Measurements from ENCODE around the gene HDDC3. TPM values are rescaled to one million over a fixed set of nuclear protein-coding genes. Genes with fewer than 3 reads are reported as not detected.
"Not testable (repeated sequence)": the region's sequence is repeated elsewhere in the genome, so short reads cannot be mapped to it uniquely, and the experiment has no call there.

Gene HDDC3
- total RNA-seq, 1 donor from 2014 or later: 38.8 TPM

- DNase-seq (ENCODE audit: low spot score): peak; percentile 93
- Mint-ChIP-seq H3K4me1 (ENCODE audit: low read depth) (peaks cover 54% of the 10 kb centered on the region), H3K4me3 (peak within 1 kb of the TSS; percentile 90), H3K36me3 (ENCODE audit: low read depth) (peaks cover 14% of the 10 kb centered on the region), H3K27ac (peak within 1 kb of the TSS; percentile 95), H3K27me3 (ENCODE audit: insufficient read depth) (no peaks in the 10 kb centered on the region), H3K9me3 (no peaks in the 10 kb centered on the region)
- intact Hi-C loops (cut with micrococcal nuclease): loop anchor here (1.0 to 10.0 kb wide), 13 partner anchors 19 to 1950 kb away; partner anchors contain the start of genes AP3S2, BLM, CIB1 and IDH2
Measured at GRCh38 chr15:90934949-90935751, 2.8 kb upstream of the HDDC3 start, which contains the start of gene UNC45A. Gene UNC45A, plus strand, starts transcription at chr15:90935285. Its CDS starts 40 bp downstream, at chr15:90935325.

GRCh38 chr15:90934256-90934948, 2.1 kb upstream of the HDDC3 start:
- intact Hi-C loops (cut with micrococcal nuclease): loop anchor here (1.0 to 10.0 kb wide), 11 partner anchors 31 to 1950 kb away; partner anchors contain the start of genes AP3S2, CIB1, IDH2 and MAN2A2
- peak overlapping the region; percentile 95 for H3K27ac Mint-ChIP-seq
- DNase-seq (ENCODE audit: low spot score): peak; percentile 84
- peaks cover 10% of the 10 kb centered on the region for H3K36me3 Mint-ChIP-seq (ENCODE audit: low read depth)
- peak overlapping the region; percentile 90 for H3K4me3 Mint-ChIP-seq
- peaks cover 61% of the 10 kb centered on the region for H3K4me1 Mint-ChIP-seq (ENCODE audit: low read depth)
- H3K27me3 Mint-ChIP-seq (ENCODE audit: insufficient read depth): no peaks in the 10 kb centered on the region
- no peaks in the 10 kb centered on the region for H3K9me3 Mint-ChIP-seq

- no peaks in the 10 kb centered on the region for H3K9me3 Mint-ChIP-seq
- H3K27ac Mint-ChIP-seq: peak overlapping the region; percentile 70
- intact Hi-C loops (cut with micrococcal nuclease): loop anchor here (5.0 to 10.0 kb wide), 6 partner anchors 46 to 1952 kb away; partner anchors contain the start of genes AP3S2, IDH2 and NGRN
- H3K36me3 Mint-ChIP-seq (ENCODE audit: low read depth): peaks cover 9% of the 10 kb centered on the region
- peak overlapping the region; percentile 99 for H3K4me3 Mint-ChIP-seq
- DNase-seq (ENCODE audit: low spot score): no peak
- H3K27me3 Mint-ChIP-seq (ENCODE audit: insufficient read depth): no peaks in the 10 kb centered on the region
- peaks cover 68% of the 10 kb centered on the region for H3K4me1 Mint-ChIP-seq (ENCODE audit: low read depth)
Measured at GRCh38 chr15:90933301-90933700, 952 bp upstream of the HDDC3 start.

GRCh38 chr15:90932660-90932991, 277 bp upstream of the HDDC3 start:
- Mint-ChIP-seq H3K9me3 (no peaks in the 10 kb centered on the region), H3K36me3 (ENCODE audit: low read depth) (peaks cover 7% of the 10 kb centered on the region), H3K27me3 (ENCODE audit: insufficient read depth) (no peaks in the 10 kb centered on the region), H3K4me1 (ENCODE audit: low read depth) (peaks cover 69% of the 10 kb centered on the region), H3K4me3 (peak overlapping the region; percentile 99), H3K27ac (peak overlapping the region; percentile 99)
- no peak for DNase-seq (ENCODE audit: low spot score)
- intact Hi-C loops (cut with micrococcal nuclease): loop anchor here (5.0 to 10.0 kb wide), 6 partner anchors 45 to 1952 kb away; partner anchors contain the start of genes AP3S2, IDH2 and NGRN

GRCh38 chr15:90931575-90931827, 848 bp downstream of the HDDC3 start:
- no peak for DNase-seq (ENCODE audit: low spot score)
- H3K27me3 Mint-ChIP-seq (ENCODE audit: insufficient read depth): no peaks in the 10 kb centered on the region
- intact Hi-C loops (cut with micrococcal nuclease): loop anchor here (1.0 to 10.0 kb wide), 8 partner anchors 8 to 1953 kb away; partner anchors contain the start of genes AP3S2, IDH2 and NGRN
- H3K9me3 Mint-ChIP-seq: no peaks in the 10 kb centered on the region
- peaks cover 64% of the 10 kb centered on the region for H3K4me1 Mint-ChIP-seq (ENCODE audit: low read depth)
- H3K27ac Mint-ChIP-seq: peak overlapping the region; percentile 99
- H3K36me3 Mint-ChIP-seq (ENCODE audit: low read depth): peaks cover 4% of the 10 kb centered on the region
- peak overlapping the region; percentile 99 for H3K4me3 Mint-ChIP-seq

GRCh38 chr15:90930861-90931574, 1.3 kb downstream of the HDDC3 start:
- Mint-ChIP-seq H3K4me1 (ENCODE audit: low read depth) (peaks cover 59% of the 10 kb centered on the region), H3K27me3 (ENCODE audit: insufficient read depth) (no peaks in the 10 kb centered on the region), H3K27ac (peak overlapping the region; percentile 99), H3K9me3 (no peaks in the 10 kb centered on the region), H3K4me3 (peak overlapping the region; percentile 99), H3K36me3 (ENCODE audit: low read depth) (no peaks in the 10 kb centered on the region)
- intact Hi-C loops (cut with micrococcal nuclease): loop anchor here (1.0 to 10.0 kb wide), 10 partner anchors 8 to 1954 kb away; partner anchors contain the start of genes AP3S2, BLM, IDH2 and MAN2A2
- DNase-seq (ENCODE audit: low spot score): no peak

- Mint-ChIP-seq H3K9me3 (no peaks in the 10 kb centered on the region), H3K27me3 (ENCODE audit: insufficient read depth) (no peaks in the 10 kb centered on the region), H3K4me1 (ENCODE audit: low read depth) (peaks cover 64% of the 10 kb centered on the region), H3K36me3 (ENCODE audit: low read depth) (peaks cover 6% of the 10 kb centered on the region), H3K4me3 (peak overlapping the region; percentile 99), H3K27ac (peak overlapping the region; percentile 99)
- intact Hi-C loops (cut with micrococcal nuclease): loop anchor here (1.0 to 10.0 kb wide), 9 partner anchors 26 to 1955 kb away; partner anchors contain the start of genes AP3S2, BLM, IDH2 and MAN2A2
- DNase-seq (ENCODE audit: low spot score): no peak
Measured at GRCh38 chr15:90929246-90930019, 2.9 kb downstream of the HDDC3 start.

GRCh38 chr15:90928106-90928505, 4.2 kb downstream of the HDDC3 start:
- intact Hi-C loops (cut with micrococcal nuclease); H3K9me3 Mint-ChIP-seq; H3K27me3 Mint-ChIP-seq (ENCODE audit: insufficient read depth); DNase-seq (ENCODE audit: low spot score): not testable (repeated sequence)
- Mint-ChIP-seq H3K27ac (peak overlapping the region; percentile 67), H3K4me3 (peak overlapping the region; percentile 65), H3K4me1 (ENCODE audit: low read depth) (peaks cover 64% of the 10 kb centered on the region), H3K36me3 (ENCODE audit: low read depth) (peaks cover 13% of the 10 kb centered on the region)

GRCh38 chr15:90926766-90927165, 5.6 kb downstream of the HDDC3 start:
- H3K4me3 Mint-ChIP-seq; DNase-seq (ENCODE audit: low spot score); H3K9me3 Mint-ChIP-seq; H3K27ac Mint-ChIP-seq; H3K27me3 Mint-ChIP-seq (ENCODE audit: insufficient read depth); intact Hi-C loops (cut with micrococcal nuclease): not testable (repeated sequence)
- peaks cover 67% of the 10 kb centered on the region for H3K4me1 Mint-ChIP-seq (ENCODE audit: low read depth)
- H3K36me3 Mint-ChIP-seq (ENCODE audit: low read depth): peaks cover 19% of the 10 kb centered on the region

GRCh38 chr15:90924375-90924774, 8.0 kb downstream of the HDDC3 start:
- peak overlapping the region; percentile 85 for H3K27ac Mint-ChIP-seq
- no peak for DNase-seq (ENCODE audit: low spot score)
- H3K4me3 Mint-ChIP-seq: peak overlapping the region; percentile 51
- H3K9me3 Mint-ChIP-seq: no peaks in the 10 kb centered on the region
- H3K36me3 Mint-ChIP-seq (ENCODE audit: low read depth): peaks cover 40% of the 10 kb centered on the region
- H3K4me1 Mint-ChIP-seq (ENCODE audit: low read depth): peaks cover 54% of the 10 kb centered on the region
- intact Hi-C loops (cut with micrococcal nuclease): no loop called here
- no peaks in the 10 kb centered on the region for H3K27me3 Mint-ChIP-seq (ENCODE audit: insufficient read depth)

- Mint-ChIP-seq H3K4me1 (ENCODE audit: low read depth) (peaks cover 46% of the 10 kb centered on the region), H3K27ac (peak overlapping the region; percentile 73), H3K36me3 (ENCODE audit: low read depth) (peaks cover 50% of the 10 kb centered on the region)
- not testable (repeated sequence) for H3K9me3 Mint-ChIP-seq; H3K27me3 Mint-ChIP-seq (ENCODE audit: insufficient read depth); H3K4me3 Mint-ChIP-seq; DNase-seq (ENCODE audit: low spot score)
- intact Hi-C loops (cut with micrococcal nuclease): loop anchor here (1.0 to 2.0 kb wide), 3 partner anchors 8 to 78 kb away; partner anchors contain the start of gene MAN2A2
Measured at GRCh38 chr15:90922712-90923322, 9.5 kb downstream of the HDDC3 start.

All from activated T-helper 1 cell treated with anti-CD3 and anti-CD28 coated beads, Interleukin-12 subunit alpha, Interleukin-12 subunit beta, Interleukin-2, Interleukin-4 antibody, amounts not matched to agents 30 ng/mL and 10 ng/mL and 1 ng/mL, durations not matched to agents 14 hours and 24 hours and 36 hours (primary cell).